Muscle of leg (tissue), 11 donors: ENCODE results near the gene DIP2B. TPM values are rescaled to one million over a fixed set of nuclear protein-coding genes. Genes with fewer than 3 reads are reported as not detected.
"Not testable (repeated sequence)": the region's sequence is repeated elsewhere in the genome, so short reads cannot be mapped to it uniquely, and the experiment has no call there.

ENCODE experiments used
- DNase-seq: peaks from one replicate; pipeline ENCODE4 v3.0.0; 2013
- H3K27ac ChIP-seq: one replicate; pipeline ENCODE4 v1.5.1; 2013; ENCODE audit warnings: mild to moderate bottlenecking, low read length, control low read depth
- H3K27me3 ChIP-seq: one replicate; pipeline ENCODE4 v1.6.1; 2013; ENCODE audit warnings: low read length; ENCODE audit not compliant: control insufficient read depth, insufficient read depth
- H3K36me3 ChIP-seq: one replicate; pipeline ENCODE4 v1.6.1; 2013; ENCODE audit warnings: low read length; ENCODE audit not compliant: control insufficient read depth, insufficient read depth
- H3K4me1 ChIP-seq: one replicate; pipeline ENCODE4 v1.6.1; 2013; ENCODE audit warnings: low read length; ENCODE audit not compliant: control insufficient read depth, insufficient read depth
- H3K4me3 ChIP-seq: one replicate; pipeline ENCODE4 v1.5.1; 2013; ENCODE audit warnings: low read length, control low read depth
- H3K9me3 ChIP-seq: replicated peaks from 2 replicates; pipeline ENCODE4 v1.6.1; 2013; ENCODE audit warnings: low read depth, low read length; ENCODE audit not compliant: control insufficient read depth
- WGBS: methylation state at CpG from one replicate; pipeline ENCODE4 v1.1.5; 2013; ENCODE audit warnings: missing lambda C conversion rate; ENCODE audit not compliant: insufficient coverage; 5-methylcytosine and 5-hydroxymethylcytosine counted together
- polyA plus RNA-seq, 8 donors: library from polyadenylated mRNA; unstranded; fragments of 120-200 nt; gene quantifications; one replicate each; pipeline versions ENCODE4 v1.2.1 to v1.2.3, GENCODE V29; 2013; ENCODE audit warnings: inconsistent platforms in 1 of 8, low replicate concordance in 1 of 8; ENCODE audit not compliant: insufficient read length in 8 of 8, insufficient read depth in 1 of 8
- total RNA-seq: library from RNA; stranded (reverse); fragments of 120-200 nt; gene quantifications from one replicate; pipeline ENCODE4 v1.2.4, GENCODE V29; 2013

DIP2B gene
- total and polyA plus RNA-seq, 9 donors, result 13.2 to 27.2 (median 21.2) TPM

DNA sequence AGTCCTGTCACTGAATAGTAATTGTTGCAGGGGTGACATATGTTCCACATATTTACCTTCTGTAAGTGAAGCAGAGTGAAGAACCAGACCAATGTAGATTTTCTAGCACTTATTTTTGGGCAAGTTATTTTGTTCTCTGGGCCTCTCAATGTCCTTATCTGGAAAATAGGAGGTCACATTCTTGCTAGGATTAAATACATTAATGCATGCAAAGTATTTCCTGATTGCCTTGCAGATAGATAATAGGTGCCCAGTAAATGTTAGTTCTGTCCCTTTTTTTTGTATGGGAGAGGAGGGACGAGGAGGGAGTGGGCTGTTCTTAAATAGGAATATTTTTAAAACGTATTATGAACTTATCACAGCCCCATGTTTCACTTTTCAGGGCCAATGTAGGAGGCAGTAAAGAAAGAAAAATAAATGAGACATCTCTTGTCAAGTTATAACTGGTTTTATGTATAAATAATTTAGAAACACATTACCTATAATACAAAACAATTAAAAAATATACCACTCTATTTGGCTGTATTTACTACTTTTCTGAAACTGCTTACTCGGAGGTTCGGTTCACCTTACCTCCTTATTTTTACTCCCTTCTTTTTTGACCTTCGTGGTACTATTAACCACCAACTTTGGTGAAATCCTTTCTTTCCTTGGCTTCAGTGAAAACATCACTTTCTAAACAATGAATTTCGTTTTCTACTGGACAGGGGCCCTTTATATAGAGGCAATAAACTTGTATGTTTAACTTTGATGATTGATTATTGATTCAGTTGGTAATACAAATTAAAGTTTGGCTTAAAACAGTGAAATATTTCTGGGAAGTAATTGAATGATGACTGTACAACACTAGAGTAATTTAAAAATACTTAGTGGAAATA is 41.9 kb downstream of the DIP2B start:
- Histone ChIP-seq H3K9me3 (no peaks in the 10 kb centered on the region), H3K27ac (peak overlapping the region; percentile 53), H3K36me3 (no peaks in the 10 kb centered on the region), H3K27me3 (no peaks in the 10 kb centered on the region), H3K4me3 (no peak overlapping the region), H3K4me1 (peaks cover 4% of the 10 kb centered on the region)
- DNase-seq, result no peak
- 79% methylated on average over 2 of the region's 6 CpGs for WGBS

DNA sequence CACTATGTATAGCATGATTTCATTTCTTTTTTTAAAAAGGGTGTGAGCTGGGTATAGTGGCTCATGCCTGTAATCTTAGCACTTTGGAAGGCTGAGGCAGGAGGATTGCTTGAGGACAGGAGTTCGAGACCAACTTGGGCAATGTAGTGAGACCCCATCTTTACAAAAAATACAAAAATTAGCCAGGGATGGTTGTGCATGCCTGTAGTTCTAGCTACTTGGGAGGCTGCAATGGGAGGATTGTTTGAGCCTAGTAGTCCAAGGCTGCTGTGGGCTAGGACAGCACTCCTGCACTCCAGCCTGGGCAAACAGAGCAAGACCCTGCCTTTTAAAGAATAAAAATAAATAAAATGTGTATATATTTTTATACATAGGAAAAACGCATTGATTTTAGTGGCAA is 43.0 kb downstream of the DIP2B start:
- no peak for DNase-seq
- Histone ChIP-seq H3K9me3 (no peaks in the 10 kb centered on the region), H3K27ac (no peak overlapping the region), H3K36me3 (no peaks in the 10 kb centered on the region), H3K4me3 (no peak overlapping the region), H3K4me1 (peaks cover 4% of the 10 kb centered on the region), H3K27me3 (no peaks in the 10 kb centered on the region)
- WGBS, result no CpG with 5 or more reads among the region's 2 CpGs

DNA sequence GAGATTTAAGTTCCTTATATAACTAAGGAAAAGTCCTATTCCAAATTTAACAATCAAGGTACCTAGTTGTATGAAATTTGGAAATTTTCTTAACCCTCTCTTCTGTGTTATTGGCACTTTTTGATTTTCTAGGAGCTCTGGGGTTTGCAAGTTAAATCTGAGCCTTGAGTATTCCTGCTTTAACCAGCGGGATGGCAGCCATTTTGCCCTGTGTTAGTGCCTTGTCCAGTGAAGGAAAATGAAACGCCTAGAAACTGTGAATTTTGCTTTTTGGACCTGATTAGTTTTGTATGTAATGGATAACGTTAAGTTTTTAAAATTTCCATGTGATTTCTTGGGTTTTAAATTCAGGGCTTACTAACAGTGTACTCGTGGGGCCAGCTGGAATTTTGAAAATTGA is 45.1 kb downstream of the DIP2B start:
- H3K36me3 ChIP-seq, result no peaks in the 10 kb centered on the region
- no peaks in the 10 kb centered on the region for H3K9me3 ChIP-seq
- WGBS, result 56% methylated on average over 2 of the region's 4 CpGs
- H3K27ac ChIP-seq, result no peak overlapping the region
- no peaks in the 10 kb centered on the region for H3K27me3 ChIP-seq
- H3K4me1 ChIP-seq, result peaks cover 4% of the 10 kb centered on the region
- peak; percentile 42 for DNase-seq
- H3K4me3 ChIP-seq, result no peak overlapping the region

DNA sequence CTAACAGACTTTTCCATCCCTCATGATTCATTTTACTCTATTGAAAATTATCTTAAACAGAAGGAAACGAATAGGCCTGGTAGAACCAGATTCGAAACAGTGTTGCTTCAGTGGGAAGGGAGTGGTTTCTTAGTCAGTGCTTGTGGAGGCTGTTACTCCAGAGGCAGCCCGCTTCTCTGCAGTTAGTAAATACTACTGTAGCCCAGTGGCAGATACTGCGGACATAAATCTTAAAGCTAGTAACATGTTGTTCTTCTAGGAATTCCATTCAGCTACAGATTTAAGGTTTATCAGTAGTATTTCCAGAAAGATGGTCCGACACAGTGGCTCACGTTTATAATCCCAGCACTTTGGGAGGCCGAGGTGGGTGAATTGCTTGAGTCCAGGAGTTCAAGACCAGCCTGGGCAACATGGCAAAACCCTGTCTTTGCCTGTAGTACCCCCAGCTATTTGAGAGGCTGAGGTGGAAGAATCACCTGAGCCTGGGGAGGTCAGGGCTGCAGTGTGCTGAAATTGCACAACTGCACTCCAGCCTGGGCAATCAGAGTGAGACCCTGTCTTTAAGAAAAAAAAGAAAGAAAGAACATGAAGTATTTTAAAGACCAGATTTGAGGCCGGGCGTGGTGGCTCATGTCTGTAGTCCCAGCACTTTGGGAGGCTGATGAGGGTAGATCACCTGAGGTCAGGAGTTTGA is 45.9 kb downstream of the DIP2B start:
- H3K4me3 ChIP-seq, result no peak overlapping the region
- H3K36me3 ChIP-seq, result no peaks in the 10 kb centered on the region
- H3K27ac ChIP-seq, result no peak overlapping the region
- WGBS, result 80% methylated on average over 5 of the region's 9 CpGs
- no peaks in the 10 kb centered on the region for H3K27me3 ChIP-seq
- H3K4me1 ChIP-seq, result peaks cover under 1% of the 10 kb centered on the region
- DNase-seq, result peak; percentile 29
- H3K9me3 ChIP-seq, result no peaks in the 10 kb centered on the region

DNA sequence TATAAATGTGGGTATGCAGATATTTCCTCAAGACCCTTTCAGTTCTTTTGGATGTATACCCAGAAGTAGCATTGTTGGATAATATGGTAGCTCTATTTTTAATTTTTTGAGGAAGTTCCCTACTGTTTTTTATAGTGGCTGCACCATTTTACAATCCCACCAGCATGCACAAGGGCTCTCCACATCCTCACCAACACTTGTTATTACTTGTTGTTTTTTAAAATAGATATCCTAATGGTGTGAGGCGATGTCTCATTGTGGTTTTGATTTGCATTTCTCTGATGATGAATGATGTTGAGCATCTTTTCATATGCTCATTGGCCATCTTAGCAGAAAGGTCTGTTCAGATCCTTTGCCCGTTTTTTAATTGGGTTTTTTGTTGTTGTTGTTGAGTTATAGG is 47.1 kb downstream of the DIP2B start:
- H3K9me3 ChIP-seq, result no peaks in the 10 kb centered on the region
- no peaks in the 10 kb centered on the region for H3K27me3 ChIP-seq
- H3K4me1 ChIP-seq, result no peaks in the 10 kb centered on the region
- 100% methylated on average over 1 of the region's 2 CpGs for WGBS
- H3K4me3 ChIP-seq, result no peak overlapping the region
- no peaks in the 10 kb centered on the region for H3K36me3 ChIP-seq
- no peak overlapping the region for H3K27ac ChIP-seq
- DNase-seq, result no peak

DNA sequence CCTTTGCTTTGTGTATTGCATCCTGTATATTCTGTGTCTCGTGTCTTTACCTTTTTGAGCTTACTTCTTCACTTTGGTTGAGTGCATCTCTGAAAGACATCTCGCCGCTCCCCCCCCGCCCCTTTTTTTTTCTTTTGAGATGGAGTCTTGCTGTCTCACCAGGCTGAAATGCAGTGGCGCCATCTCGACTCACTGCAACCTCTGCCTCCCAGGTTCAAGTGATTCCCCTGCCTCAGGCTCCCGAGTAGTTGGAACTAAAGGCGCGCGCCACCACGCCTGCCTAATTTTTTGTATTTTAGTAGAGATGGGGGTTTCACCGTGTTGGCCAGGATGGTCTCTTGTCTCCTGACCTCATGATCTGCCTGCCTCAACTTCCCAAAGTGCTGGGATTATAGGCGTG is 49.9 kb downstream of the DIP2B start:
- Histone ChIP-seq H3K27me3 (no peaks in the 10 kb centered on the region), H3K27ac (no peak overlapping the region), H3K4me3 (no peak overlapping the region), H3K9me3 (no peaks in the 10 kb centered on the region), H3K4me1 (no peaks in the 10 kb centered on the region), H3K36me3 (no peaks in the 10 kb centered on the region)
- 85% methylated on average over 4 of the region's 13 CpGs for WGBS
- DNase-seq, result no peak

DNA sequence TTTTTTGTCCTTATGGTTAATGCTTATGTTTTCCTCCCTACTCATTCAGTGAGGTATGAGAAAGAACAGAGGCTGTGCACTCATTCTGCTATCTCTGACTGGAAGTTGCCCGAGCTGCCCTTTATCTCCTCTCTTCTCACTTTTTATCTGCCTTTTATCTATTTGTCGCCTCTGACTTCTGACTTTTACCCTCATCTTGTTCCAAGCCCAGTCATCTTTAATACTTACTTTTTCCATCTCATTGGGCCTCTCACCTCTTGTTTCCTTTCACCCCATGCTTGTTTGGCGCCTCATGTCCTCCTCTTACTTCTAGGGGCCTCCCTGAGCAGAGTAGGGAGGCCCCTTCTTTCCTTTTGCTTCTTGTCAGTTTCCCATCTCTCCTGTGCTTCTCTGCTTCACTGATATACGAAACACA is 50.7 kb downstream of the DIP2B start:
- Histone ChIP-seq H3K4me3 (no peak overlapping the region), H3K9me3 (no peaks in the 10 kb centered on the region), H3K27ac (no peak overlapping the region), H3K36me3 (no peaks in the 10 kb centered on the region), H3K27me3 (no peaks in the 10 kb centered on the region), H3K4me1 (no peaks in the 10 kb centered on the region)
- DNase-seq, result no peak
- whole genome bisulfite sequencing, result 78% methylated on average over 3 of the region's 4 CpGs

DNA sequence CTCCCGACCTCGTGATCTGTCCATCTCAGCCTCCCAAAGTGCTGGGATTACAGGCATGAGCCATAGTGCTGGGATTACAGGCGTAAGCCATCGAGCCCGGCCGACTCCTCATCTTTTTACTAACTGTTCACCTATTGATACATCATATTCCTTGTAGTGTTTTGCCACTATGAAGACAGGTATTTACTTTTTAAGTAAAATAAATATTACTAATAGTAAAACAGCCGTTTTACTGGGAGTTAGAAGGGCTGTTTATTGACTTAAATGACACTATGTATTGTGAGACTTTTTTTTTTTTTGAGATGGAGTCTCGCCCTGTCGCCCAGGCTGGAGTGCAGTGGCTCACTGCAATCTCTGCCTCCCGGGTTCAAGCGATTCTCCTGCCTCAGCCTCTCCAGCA is 51.5 kb downstream of the DIP2B start:
- DNase-seq, result no peak

DNA sequence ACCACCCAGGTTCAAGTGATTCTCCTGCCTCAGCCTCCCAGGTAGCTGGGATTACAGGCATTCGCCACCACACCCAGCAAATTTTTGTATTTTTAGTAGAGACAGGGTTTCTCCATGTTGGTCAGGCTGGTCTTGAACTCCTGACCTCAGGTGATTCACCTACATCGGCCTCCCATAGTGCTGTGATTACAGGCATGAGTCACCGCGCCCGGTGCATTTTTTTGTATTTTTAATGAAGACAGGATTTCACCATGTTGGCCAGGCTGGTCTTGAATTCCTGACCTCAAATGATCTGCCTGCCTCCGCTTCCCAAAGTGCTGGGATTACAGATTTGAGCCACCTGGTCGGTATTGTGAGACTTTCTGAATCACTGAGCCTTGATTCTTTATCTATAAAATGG is 52.0 kb downstream of the DIP2B start:
- not testable (repeated sequence) for H3K4me3 ChIP-seq, H3K27me3 ChIP-seq, H3K4me1 ChIP-seq, DNase-seq, H3K27ac ChIP-seq, H3K9me3 ChIP-seq, H3K36me3 ChIP-seq
- WGBS, result no CpG with 5 or more reads among the region's 7 CpGs

More for the DNA sequence above, 51.5 kb downstream of the DIP2B start:
- no peaks in the 10 kb centered on the region for H3K36me3 ChIP-seq
- H3K4me1 ChIP-seq, result no peaks in the 10 kb centered on the region
- no peak overlapping the region for H3K4me3 ChIP-seq
- no peaks in the 10 kb centered on the region for H3K9me3 ChIP-seq
- 90% methylated on average over 2 of the region's 11 CpGs for WGBS
- H3K27me3 ChIP-seq, result no peaks in the 10 kb centered on the region
- H3K27ac ChIP-seq, result no peak overlapping the region

DNA sequence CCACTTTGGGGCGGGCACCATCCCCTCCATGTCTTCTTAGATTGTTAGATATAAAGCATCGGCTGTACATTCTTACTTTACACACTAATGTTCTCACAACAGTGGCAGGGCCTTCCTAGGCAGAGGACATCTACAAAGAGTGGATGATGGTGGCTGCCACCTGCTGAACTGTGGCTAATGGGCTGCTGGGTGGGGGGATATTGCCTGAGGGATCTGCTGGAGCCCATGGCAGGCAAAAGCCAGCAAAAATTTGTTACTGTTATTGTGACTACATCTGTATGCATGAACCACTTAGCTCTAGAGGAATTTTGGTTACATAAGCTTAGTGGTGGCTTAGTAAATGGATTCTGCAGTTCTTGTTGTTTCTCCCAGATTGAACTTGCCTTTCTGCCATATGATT is 52.6 kb downstream of the DIP2B start:
- H3K4me1 ChIP-seq, result no peaks in the 10 kb centered on the region
- H3K36me3 ChIP-seq, result no peaks in the 10 kb centered on the region
- no peak overlapping the region for H3K27ac ChIP-seq
- DNase-seq, result no peak
- no peaks in the 10 kb centered on the region for H3K27me3 ChIP-seq
- no CpG with 5 or more reads among the region's 2 CpGs for WGBS
- H3K9me3 ChIP-seq, result no peaks in the 10 kb centered on the region
- H3K4me3 ChIP-seq, result no peak overlapping the region
